IMR-90 (cell line): ENCODE measurements around the gene ZNF570. TPM values are rescaled to one million over a fixed set of nuclear protein-coding genes. Genes with fewer than 3 reads are reported as not detected.

ENCODE experiments used
- ATAC-seq: fragments of 200-7000 bp; cut with Tn5 transposase; 2 replicates; pipeline ENCODE4 v1.9.1; 2020; ENCODE audit warnings: low read depth, mild to moderate bottlenecking, moderate library complexity
- BruUV-seq: library from RNA; stranded (reverse); fragments of 400-500 nt; replicated peaks from 2 replicates; lab custom pipeline; 2021; lab: Mats Ljungman, UMichigan
- CTCF ChIA-PET: fragments of 300-600 bp; formaldehyde crosslinking; extraction: SDS; loops from one replicate; lab custom pipeline; 2021; ENCODE audit warnings: antibody characterized with exemption; lab: Yijun Ruan, JAX
- POLR2A ChIA-PET: fragments of 300-600 bp; sonication (Branson Sonifier 250); formaldehyde crosslinking; loops from one replicate; lab custom pipeline; 2022; ENCODE audit warnings: antibody characterized with exemption; ENCODE audit not compliant: unreplicated experiment; lab: Charles Lee
- DNase-seq: peaks from one replicate; pipeline ENCODE4 v3.0.0; 2013
- H2AFZ ChIP-seq: replicated peaks from 2 replicates; pipeline ENCODE3; 2013; ENCODE audit warnings: low read length, mild to moderate bottlenecking; ENCODE audit not compliant: poor library complexity
- H2AK5ac ChIP-seq: 2 replicates; pipeline ENCODE4 v1.6.1; 2013; ENCODE audit warnings: low read depth, low read length, inconsistent platforms
- H2AK9ac ChIP-seq: replicated peaks from 2 replicates; pipeline ENCODE3; 2013; ENCODE audit warnings: mild to moderate bottlenecking, low read depth, low read length, moderate library complexity; ENCODE audit not compliant: poor library complexity
- H2BK120ac ChIP-seq: 2 replicates; pipeline ENCODE4 v1.6.1; 2013; ENCODE audit warnings: low read depth, low read length, inconsistent platforms
- H2BK15ac ChIP-seq: 3 replicates; pipeline ENCODE4 v1.6.1; 2013; ENCODE audit warnings: low read depth, low read length, inconsistent platforms
- H2BK20ac ChIP-seq: 2 replicates; pipeline ENCODE4 v1.6.1; 2013; ENCODE audit warnings: low read depth, mild to moderate bottlenecking, inconsistent platforms, low read length, moderate library complexity
- H2BK5ac ChIP-seq: 2 replicates; pipeline ENCODE4 v1.6.1; 2013; ENCODE audit warnings: mild to moderate bottlenecking, low read depth, low read length, inconsistent platforms; ENCODE audit not compliant: poor library complexity, severe bottlenecking
- H3K14ac ChIP-seq: replicated peaks from 2 replicates; pipeline ENCODE4 v1.6.1; 2013; ENCODE audit warnings: low read depth, low read length, inconsistent platforms
- H3K18ac ChIP-seq: 2 replicates; pipeline ENCODE4 v1.6.1; 2013; ENCODE audit warnings: low read depth, low read length, control low read depth
- H3K23ac ChIP-seq: 2 replicates; pipeline ENCODE4 v1.6.1; 2013; ENCODE audit warnings: low read depth, low read length, inconsistent platforms
- H3K27ac ChIP-seq: 2 replicates; pipeline ENCODE4 v1.5.1; 2013; ENCODE audit warnings: mild to moderate bottlenecking, control low read depth, low read length; ENCODE audit not compliant: insufficient read depth
- H3K27me3 ChIP-seq: 2 replicates; pipeline ENCODE4 v1.6.1; 2013; ENCODE audit warnings: low read length; ENCODE audit not compliant: control insufficient read depth, insufficient read depth
- H3K36me3 ChIP-seq: 2 replicates; pipeline ENCODE4 v1.6.1; 2013; ENCODE audit warnings: low read length, mixed read lengths; ENCODE audit not compliant: control insufficient read depth, insufficient read depth
- H3K4ac ChIP-seq: 2 replicates; pipeline ENCODE4 v1.6.1; 2013; ENCODE audit warnings: low read depth, low read length, inconsistent platforms
- H3K4me1 ChIP-seq: 2 replicates; pipeline ENCODE4 v1.6.1; 2013; ENCODE audit warnings: low read length, mixed read lengths; ENCODE audit not compliant: control insufficient read depth, insufficient read depth
- H3K4me2 ChIP-seq: 2 replicates; pipeline ENCODE4 v1.6.1; 2013; ENCODE audit warnings: low read depth, mild to moderate bottlenecking, control low read depth, low read length, moderate library complexity
- H3K4me3 ChIP-seq: 2 replicates; pipeline ENCODE4 v1.5.1; 2013; ENCODE audit warnings: low read depth, mild to moderate bottlenecking, control low read depth, low read length, moderate library complexity; ENCODE audit not compliant: insufficient read depth
- H3K56ac ChIP-seq: 2 replicates; pipeline ENCODE4 v1.6.1; 2013; ENCODE audit warnings: low read length, inconsistent platforms; ENCODE audit not compliant: insufficient read depth; ENCODE audit errors: extremely low read depth
- H3K79me1 ChIP-seq, 2 experiments: 2 replicates each; pipeline ENCODE4 v1.6.1; 2013; ENCODE audit warnings: low read length in 2 of 2, inconsistent platforms in 1 of 2, low read depth in 1 of 2
- H3K9ac ChIP-seq: 2 replicates; pipeline ENCODE4 v1.6.1; 2013; ENCODE audit warnings: low read depth, low read length, control low read depth
- H3K9me1 ChIP-seq: 2 replicates; pipeline ENCODE4 v1.6.1; 2013; ENCODE audit warnings: low read length, inconsistent platforms; ENCODE audit not compliant: insufficient read depth
- H3K9me3 ChIP-seq: 2 replicates; pipeline ENCODE4 v1.6.1; 2013; ENCODE audit warnings: low read length; ENCODE audit not compliant: control insufficient read depth, insufficient read depth
- H4K20me1 ChIP-seq: 2 replicates; pipeline ENCODE4 v1.6.1; 2013; ENCODE audit warnings: low read length, inconsistent platforms; ENCODE audit not compliant: insufficient read depth
- H4K5ac ChIP-seq: 2 replicates; pipeline ENCODE4 v1.6.1; 2013; ENCODE audit warnings: mild to moderate bottlenecking, low read depth, low read length, control low read depth
- H4K8ac ChIP-seq, 2 experiments: 2 replicates each; pipeline ENCODE4 v1.6.1; 2013; ENCODE audit warnings: low read depth in 2 of 2, low read length in 2 of 2, control low read depth in 1 of 2, inconsistent platforms in 1 of 2
- H4K91ac ChIP-seq: 2 replicates; pipeline ENCODE4 v1.6.1; 2013; ENCODE audit warnings: low read depth, low read length, inconsistent platforms; ENCODE audit not compliant: insufficient read depth
- BHLHE40 ChIP-seq: fragments of 150-350 bp; IDR thresholded peaks from 2 replicates; pipeline ENCODE4 v1.6.1; 2016; ENCODE audit warnings: mild to moderate bottlenecking, low read depth, low read length
- CEBPB ChIP-seq: IDR thresholded peaks from 2 replicates; pipeline ENCODE4 v1.6.1; 2012; ENCODE audit warnings: low read depth, low read length, improper control_type of control experiment
- CHD1 ChIP-seq: IDR thresholded peaks from 2 replicates; pipeline ENCODE4 v1.6.1; 2012; ENCODE audit warnings: low read depth, low read length, improper control_type of control experiment
- FOS ChIP-seq: fragments of 150-350 bp; IDR thresholded peaks from 2 replicates; pipeline ENCODE4 v1.6.1; 2016; ENCODE audit warnings: low read depth, low read length
- MAFK ChIP-seq: IDR thresholded peaks from 2 replicates; pipeline ENCODE4 v1.6.1; 2012; ENCODE audit warnings: low read depth, low read length, improper control_type of control experiment
- MAZ ChIP-seq: IDR thresholded peaks from 2 replicates; pipeline ENCODE4 v1.6.1; 2012; ENCODE audit warnings: low read depth, mild to moderate bottlenecking, low read length, improper control_type of control experiment, moderate library complexity, borderline replicate concordance
- MXI1 ChIP-seq: IDR thresholded peaks from 2 replicates; pipeline ENCODE4 v1.6.1; 2012; ENCODE audit warnings: low read depth, mild to moderate bottlenecking, low read length, moderate library complexity, borderline replicate concordance
- NFE2L2 ChIP-seq: fragments of 150-350 bp; IDR thresholded peaks from 2 replicates; pipeline ENCODE4 v1.6.1; 2016; ENCODE audit warnings: low read depth, mild to moderate bottlenecking, low read length
- POLR2A ChIP-seq: IDR thresholded peaks from 2 replicates; pipeline ENCODE4 v1.6.1; 2012; ENCODE audit warnings: mild to moderate bottlenecking, low read depth, low read length
- RCOR1 ChIP-seq: IDR thresholded peaks from 2 replicates; pipeline ENCODE4 v1.6.1; 2012; ENCODE audit warnings: mild to moderate bottlenecking, low read length, improper control_type of control experiment; ENCODE audit not compliant: insufficient replicate concordance
- SMC3 ChIP-seq: fragments of 150-350 bp; IDR thresholded peaks from 2 replicates; pipeline ENCODE4 v1.6.1; 2016; ENCODE audit warnings: low read depth, mild to moderate bottlenecking, antibody characterized with exemption, low read length, moderate library complexity
- WGBS, 2 experiments: methylation state at CpG; one replicate each; pipeline versions ENCODE4 v1.1.5 to v1.1.7; 2013; ENCODE audit warnings: missing lambda C conversion rate in 2 of 2; ENCODE audit not compliant: insufficient read length in 1 of 2; ENCODE audit errors: extremely low coverage in 2 of 2; 5-methylcytosine and 5-hydroxymethylcytosine counted together
- dilution Hi-C: fragments of 300-500 bp; cut with HindIII; formaldehyde crosslinking; loops from one replicate; pipeline ENCODE4 v1.14.3; 2018; ENCODE audit warnings: low sequenced_read_pairs; ENCODE audit not compliant: unreplicated experiment
- in situ Hi-C: fragments of 300-500 bp; cut with MboI; formaldehyde crosslinking; loops from 3 replicates; pipeline ENCODE4 v1.14.3; 2019; ENCODE audit warnings: low sequenced_read_pairs, inconsistent platforms, mixed read lengths
- intact Hi-C: fragments of 100-400 bp; cut with micrococcal nuclease; formaldehyde crosslinking; loops from 2 replicates; pipeline ENCODE4 v1.10.0; 2022
- polyA plus RNA-seq, 3 experiments: library from polyadenylated mRNA; depleted of rRNA; stranded (reverse); fragments of >200 nt; gene quantifications; 2 replicates each; pipeline ENCODE4 v1.2.3, GENCODE V29; 2012; ENCODE audit warnings: low replicate concordance in 1 of 3
- total RNA-seq: library from RNA; depleted of rRNA; stranded (reverse); fragments of >200 nt; gene quantifications from 2 replicates; pipeline ENCODE4 v1.2.3, GENCODE V29; 2012
- TF ChIP-seq, protein P1 (sequence below): fragments of 150-350 bp; IDR thresholded peaks from 2 replicates; pipeline ENCODE4 v1.6.1; 2016; ENCODE audit warnings: low read depth, mild to moderate bottlenecking, low read length, moderate library complexity, borderline replicate concordance
- TF ChIP-seq, protein P2 (sequence below): fragments of 150-350 bp; IDR thresholded peaks from 2 replicates; pipeline ENCODE4 v1.6.1; 2017; ENCODE audit warnings: mild to moderate bottlenecking, antibody characterized with exemption, low read length, low read depth

ZNF570 gene
- total and polyA plus RNA-seq, 2 of the 4 experiments (the other 2 are of a cell fraction), result 1.5 to 9.3 TPM

- WGBS, 2 experiments, result no CpG with 5 or more reads among the region's 7 CpGs
- no peak overlapping the region for H4K5ac ChIP-seq
- TF ChIP-seq, protein P1, sequence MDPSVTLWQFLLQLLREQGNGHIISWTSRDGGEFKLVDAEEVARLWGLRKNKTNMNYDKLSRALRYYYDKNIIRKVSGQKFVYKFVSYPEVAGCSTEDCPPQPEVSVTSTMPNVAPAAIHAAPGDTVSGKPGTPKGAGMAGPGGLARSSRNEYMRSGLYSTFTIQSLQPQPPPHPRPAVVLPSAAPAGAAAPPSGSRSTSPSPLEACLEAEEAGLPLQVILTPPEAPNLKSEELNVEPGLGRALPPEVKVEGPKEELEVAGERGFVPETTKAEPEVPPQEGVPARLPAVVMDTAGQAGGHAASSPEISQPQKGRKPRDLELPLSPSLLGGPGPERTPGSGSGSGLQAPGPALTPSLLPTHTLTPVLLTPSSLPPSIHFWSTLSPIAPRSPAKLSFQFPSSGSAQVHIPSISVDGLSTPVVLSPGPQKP, result no peak
- no peak for TF ChIP-seq SMC3
- TF ChIP-seq MXI1, result no peak
- no peak for TF ChIP-seq POLR2A
- TF ChIP-seq BHLHE40, result no peak
- TF ChIP-seq MAZ, result no peak
- TF ChIP-seq RCOR1, result no peak
- TF ChIP-seq CEBPB, result no peak
- TF ChIP-seq, protein P2, sequence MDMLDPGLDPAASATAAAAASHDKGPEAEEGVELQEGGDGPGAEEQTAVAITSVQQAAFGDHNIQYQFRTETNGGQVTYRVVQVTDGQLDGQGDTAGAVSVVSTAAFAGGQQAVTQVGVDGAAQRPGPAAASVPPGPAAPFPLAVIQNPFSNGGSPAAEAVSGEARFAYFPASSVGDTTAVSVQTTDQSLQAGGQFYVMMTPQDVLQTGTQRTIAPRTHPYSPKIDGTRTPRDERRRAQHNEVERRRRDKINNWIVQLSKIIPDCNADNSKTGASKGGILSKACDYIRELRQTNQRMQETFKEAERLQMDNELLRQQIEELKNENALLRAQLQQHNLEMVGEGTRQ, result no peak
- no peak for TF ChIP-seq MAFK
- no peak for TF ChIP-seq NFE2L2
- no peak for TF ChIP-seq FOS
- TF ChIP-seq CHD1, result no peak
- H2BK120ac ChIP-seq, result no peak overlapping the region
- H2AK5ac ChIP-seq, result no peak overlapping the region
- H3K9ac ChIP-seq, result no peak overlapping the region
- no peaks in the 10 kb centered on the region for H3K27me3 ChIP-seq
- in situ Hi-C loops (no loop called here), intact Hi-C loops (no loop called here), dilution Hi-C loops (no loop called here)
- no peaks in the 10 kb centered on the region for H4K20me1 ChIP-seq
- H2BK5ac ChIP-seq, result no peak overlapping the region
- no peak overlapping the region for H2BK20ac ChIP-seq
- H3K4me1 ChIP-seq, result no peaks in the 10 kb centered on the region
- no peak overlapping the region for H3K4me3 ChIP-seq
- H3K36me3 ChIP-seq, result peaks cover 16% of the 10 kb centered on the region
- DNase-seq (no peak), ATAC-seq (no peak)
- H3K79me1 ChIP-seq, result no peaks in the 10 kb centered on the region
- no peak overlapping the region for H2AFZ ChIP-seq
- H3K9me3 ChIP-seq, result peaks cover 41% of the 10 kb centered on the region
- H3K9me1 ChIP-seq, result no peaks in the 10 kb centered on the region
- no peak overlapping the region for H4K91ac ChIP-seq
- no peak overlapping the region for H2AK9ac ChIP-seq
- no peak overlapping the region for H2BK15ac ChIP-seq
- no TSS peak for BruUV-seq
- H3K27ac ChIP-seq, result no peak overlapping the region
- H3K23ac ChIP-seq, result no peak overlapping the region
- ChIA-PET POLR2A (no interaction called here), CTCF (no interaction called here)
- no peak overlapping the region for H3K14ac ChIP-seq
- H3K56ac ChIP-seq, result no peak overlapping the region
- H3K4ac ChIP-seq, result no peak overlapping the region
- no peak overlapping the region for H3K18ac ChIP-seq
- H4K8ac ChIP-seq, result no peak overlapping the region
- no peak overlapping the region for H3K4me2 ChIP-seq
Measured at GRCh38 chr19:37537391-37537947, 68.3 kb downstream of the ZNF570 start.
